ENCODE measurements around the gene LDB2.

LDB2 gene

GRCh38 chr4:16750216-16750615 lies 148.2 kb downstream of the LDB2 start:
- no peak for DNase-seq

- no peak for DNase-seq
These were observed 152.6 kb downstream of the LDB2 start for GRCh38 chr4:16745887-16746286.

GRCh38 chr4:16745009-16745635 lies 153.3 kb downstream of the LDB2 start:
- DNase-seq: no peak

- no peak for DNase-seq
These were observed 157.2 kb downstream of the LDB2 start for GRCh38 chr4:16741287-16741686.

DNA sequence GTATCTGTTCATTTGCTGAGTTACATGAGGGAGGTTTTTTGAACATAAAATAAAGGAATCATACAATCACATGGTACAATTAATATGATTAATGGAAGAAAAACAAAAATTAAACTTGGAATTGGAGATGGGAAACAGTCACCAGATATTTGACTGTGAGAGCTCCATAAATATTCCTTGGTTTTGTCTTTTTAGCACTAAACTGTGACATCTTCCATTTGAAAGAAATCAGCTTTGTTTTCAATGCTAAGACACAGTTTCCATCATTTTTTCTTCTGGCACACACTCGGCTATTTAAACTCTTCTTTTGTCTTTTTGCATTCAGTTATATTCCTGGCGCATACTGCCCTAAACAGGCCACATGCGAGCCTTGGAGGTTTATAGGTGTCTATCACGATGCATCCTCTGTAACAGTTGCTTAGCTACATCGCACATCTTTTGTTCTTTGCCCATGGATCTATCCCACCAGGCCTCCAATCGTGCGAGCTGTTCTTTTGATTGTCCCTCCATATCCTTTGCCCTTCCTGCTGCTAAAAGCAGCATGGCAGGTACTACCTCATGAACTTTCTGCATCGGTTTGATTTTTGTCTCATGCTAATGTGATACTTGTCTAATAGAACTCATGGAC lies 158.3 kb downstream of the LDB2 start:
- no peak for DNase-seq

DNA sequence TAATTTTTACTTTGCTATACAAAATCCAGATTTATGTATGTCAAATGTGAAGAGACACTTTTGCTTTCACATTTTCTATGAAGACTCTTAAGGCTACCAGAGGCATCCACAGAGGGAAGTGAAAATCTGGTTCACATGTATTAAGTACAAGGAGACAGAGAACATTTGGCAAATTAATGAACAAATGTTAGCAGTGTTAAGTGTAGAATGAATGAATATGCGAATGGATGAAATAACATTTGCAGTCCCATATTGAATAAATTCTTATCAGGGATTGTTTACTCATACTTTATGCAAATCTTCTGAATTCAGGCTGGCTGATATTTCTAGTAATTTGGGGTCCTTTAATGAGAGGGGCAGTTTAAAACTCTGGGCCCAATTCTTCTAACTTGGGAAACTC lies 159.9 kb downstream of the LDB2 start:
- no peak for DNase-seq

DNA sequence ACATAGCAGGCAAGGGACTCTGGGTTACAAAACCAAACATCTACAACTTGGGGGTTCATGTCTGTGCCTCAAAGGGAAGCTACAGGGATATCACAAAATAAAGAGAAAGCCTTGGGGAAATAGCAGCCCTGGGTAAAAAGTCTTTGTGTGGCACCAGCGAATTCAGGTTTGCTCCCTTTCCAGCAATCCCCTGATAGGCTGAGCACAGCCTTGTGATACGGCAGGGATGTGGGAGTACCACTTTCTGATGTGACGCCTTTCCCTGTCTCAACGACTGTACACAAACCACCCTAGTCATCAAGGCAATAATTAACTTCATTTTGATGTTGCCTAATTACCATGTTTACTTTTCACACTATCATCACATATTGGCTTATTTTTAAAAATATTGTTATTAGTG lies 164.9 kb downstream of the LDB2 start:
- DNase-seq: no peak

- DNase-seq: no peak
These were observed 165.7 kb downstream of the LDB2 start for GRCh38 chr4:16732741-16733140.

GRCh38 chr4:16731776-16732380 lies 166.6 kb downstream of the LDB2 start:
- no peak for DNase-seq

DNA sequence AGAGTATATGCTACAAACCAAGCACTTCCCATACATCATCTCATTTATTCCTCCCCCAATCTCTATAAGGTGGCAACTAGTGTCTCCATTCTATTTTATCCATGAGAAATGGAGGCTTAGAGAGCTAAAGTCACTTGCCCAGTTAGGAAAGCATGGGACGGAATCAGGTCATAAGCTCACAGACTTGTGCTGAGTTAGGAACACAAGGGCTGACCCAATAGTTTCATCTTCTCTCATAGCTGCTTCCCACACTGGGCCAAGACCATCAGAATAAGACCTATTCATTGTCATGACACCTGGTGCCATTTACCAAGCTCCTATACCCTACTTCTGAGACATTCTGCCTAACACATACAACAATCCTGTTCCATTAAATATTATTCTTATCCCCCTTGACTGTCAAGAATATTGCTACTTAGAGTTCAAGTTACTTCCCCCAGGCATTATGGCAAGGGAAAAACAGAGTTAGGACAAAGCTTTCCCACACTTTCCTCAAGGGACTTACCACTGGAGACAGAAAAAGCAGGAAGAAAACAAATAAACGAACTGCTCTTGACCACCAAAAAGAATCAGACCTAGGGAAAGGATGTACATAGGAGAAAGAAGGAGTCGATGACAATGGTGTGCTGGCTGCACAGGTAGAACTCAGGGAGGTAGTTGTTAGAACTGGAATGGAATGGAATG lies 167.8 kb downstream of the LDB2 start:
- no peak for DNase-seq

DNA sequence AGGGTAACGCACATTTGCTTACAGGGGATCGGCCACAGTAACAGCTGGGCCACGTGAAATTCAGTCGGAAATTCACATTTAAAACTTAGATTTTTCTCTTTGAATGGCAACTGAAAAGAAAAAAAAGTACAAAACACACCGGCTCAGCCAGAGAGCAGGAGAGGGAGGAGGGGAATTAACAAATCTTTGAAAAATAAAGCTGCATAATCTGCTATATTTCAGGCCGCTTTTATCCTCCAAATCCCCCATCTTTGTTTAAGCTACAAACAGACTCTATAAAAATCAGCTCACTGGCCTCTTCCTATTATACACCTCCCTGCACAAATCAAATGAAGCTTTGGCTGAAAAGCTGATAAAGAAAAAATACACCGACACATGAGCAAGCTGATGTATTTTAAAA lies 169.1 kb downstream of the LDB2 start:
- no peak for DNase-seq

DNA sequence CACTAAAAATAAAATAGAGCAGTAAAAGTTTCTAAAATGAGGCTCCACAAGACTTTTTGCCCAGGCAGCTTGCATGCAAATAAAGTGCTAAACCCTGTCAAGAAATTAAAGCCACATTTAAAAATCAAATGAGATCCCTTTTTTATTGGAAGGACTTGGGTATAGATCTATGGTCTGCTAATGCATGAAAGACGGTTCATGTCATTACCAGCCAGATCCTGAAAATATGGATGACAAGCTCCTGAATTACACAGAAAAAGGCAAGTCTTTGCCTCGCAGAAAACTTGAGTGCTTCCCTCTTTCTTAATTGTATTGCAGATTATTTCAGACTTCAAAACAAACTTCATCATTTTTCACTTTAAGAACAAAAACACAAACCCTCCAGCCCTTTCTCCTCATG lies 169.6 kb downstream of the LDB2 start:
- DNase-seq: no peak

DNA sequence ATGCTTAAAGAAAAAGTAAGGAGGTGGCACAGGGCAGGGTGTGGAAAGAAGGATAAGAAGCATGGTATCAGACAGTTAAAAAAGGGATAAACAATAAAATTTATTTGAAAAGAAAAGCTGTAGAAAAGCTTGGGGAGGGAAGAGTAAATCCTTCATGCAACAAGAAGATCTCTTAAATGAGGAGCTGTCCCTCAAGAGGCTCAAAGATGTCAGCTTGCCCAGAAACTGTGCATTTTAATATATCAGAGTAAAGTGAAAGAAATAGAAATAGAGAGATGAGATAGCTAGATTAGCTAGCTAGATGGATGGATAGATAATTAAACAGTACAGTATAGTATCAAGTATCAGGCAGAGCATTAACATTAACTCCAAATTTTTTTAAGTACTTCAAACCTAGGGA lies 170.3 kb downstream of the LDB2 start:
- no peak for DNase-seq

DNA sequence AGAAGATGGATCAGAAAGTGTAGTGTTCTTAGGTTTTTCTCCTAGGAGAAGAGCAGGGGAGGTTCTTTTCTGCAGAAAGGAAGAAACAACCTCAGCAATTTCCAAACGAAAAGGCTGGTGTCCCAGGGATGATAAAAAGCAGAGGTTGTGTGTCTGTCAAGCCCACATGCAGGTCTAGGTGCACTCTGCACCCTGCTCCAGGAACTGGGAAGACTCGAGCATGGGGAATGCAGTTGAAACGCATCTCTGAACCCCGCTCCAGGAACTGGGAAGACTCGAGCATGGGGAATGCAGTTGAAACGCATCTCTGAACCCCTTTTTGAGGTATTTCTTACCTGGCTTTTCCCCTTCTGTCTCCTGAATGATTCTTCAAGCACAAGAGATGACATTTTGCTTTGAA lies 171.2 kb downstream of the LDB2 start:
- DNase-seq: no peak

DNA sequence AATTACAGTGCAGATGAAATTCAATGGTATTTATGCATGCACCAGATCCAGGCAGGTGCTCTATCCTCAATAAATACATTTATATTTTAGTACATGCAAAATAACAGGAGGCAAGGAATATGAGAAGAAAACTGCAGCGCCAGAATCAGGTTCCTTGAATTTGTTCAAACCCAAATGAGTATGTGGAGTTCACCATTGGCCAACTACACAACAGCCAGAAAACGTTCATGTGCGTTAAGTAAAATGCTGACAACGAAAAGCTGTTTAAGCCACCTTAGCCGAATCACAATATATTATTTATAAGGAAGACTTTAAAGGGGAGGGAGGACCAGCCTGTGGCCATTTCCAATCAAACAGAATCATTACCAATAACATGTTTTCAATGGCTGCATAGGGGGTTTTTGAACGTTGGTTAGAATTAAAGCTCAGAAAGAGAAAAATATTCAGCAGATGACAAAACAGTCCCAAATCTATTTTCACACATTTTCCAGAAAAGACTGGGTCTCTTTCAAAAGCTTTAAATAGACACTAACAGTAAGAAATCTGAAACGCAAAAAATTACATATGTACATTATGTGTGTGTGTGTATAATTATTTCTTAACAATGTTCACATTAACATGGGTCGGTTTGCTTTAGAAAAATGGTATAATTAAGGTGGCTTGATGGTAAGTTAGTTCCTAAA lies 171.9 kb downstream of the LDB2 start:
- no peak for DNase-seq

DNA sequence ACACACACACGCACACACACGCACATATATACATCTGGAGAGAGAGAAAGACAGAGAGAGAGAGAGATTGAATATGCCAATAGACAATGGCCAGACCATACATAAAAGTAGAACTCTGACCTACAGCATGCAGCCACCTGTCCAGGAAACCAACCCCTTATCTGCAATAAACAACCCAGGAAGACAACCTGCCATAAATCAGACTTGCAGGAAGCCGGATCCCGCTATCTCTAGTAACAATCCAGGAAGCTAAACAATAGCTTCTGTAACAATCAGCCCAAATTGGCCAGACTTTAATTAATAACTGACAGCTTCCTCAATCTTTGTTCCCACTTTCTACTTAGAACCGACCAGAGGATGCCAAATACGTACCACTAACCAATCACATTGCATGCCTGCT lies 173.2 kb downstream of the LDB2 start:
- DNase-seq: no peak

GRCh38 chr4:16722416-16722815 lies 176.0 kb downstream of the LDB2 start:
- DNase-seq: no peak

DNA sequence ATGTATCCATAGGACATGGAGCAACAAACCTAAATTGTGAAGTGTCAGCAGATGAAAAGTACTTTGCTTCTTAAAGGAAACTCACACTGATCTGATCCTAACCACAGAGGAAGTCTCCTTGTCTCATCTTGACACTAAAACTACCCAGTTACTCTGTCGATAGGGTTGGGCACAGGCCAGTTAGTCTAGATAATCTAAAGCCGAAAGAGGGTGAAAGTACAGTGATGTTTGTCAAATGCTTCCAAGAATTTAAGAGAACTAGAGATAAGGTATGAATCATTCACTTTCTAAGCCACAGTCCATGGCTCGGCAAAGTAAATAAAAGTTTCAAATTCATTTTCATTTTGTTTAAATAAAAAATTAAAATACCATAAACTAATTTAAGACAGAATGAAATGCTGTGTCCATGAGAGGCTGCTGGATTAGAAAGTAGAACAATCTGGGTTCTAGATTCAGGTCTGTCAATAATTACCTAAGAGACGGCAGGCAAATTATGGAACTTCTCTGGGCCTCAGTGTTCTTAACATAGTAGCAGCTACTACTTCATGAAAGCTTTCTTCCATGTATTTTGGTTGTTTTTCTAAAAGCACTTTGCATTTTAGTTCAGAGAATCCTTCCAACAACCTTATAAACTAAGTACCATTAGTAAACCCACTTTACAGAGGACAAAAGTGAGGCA lies 176.7 kb downstream of the LDB2 start:
- no peak for DNase-seq

DNA sequence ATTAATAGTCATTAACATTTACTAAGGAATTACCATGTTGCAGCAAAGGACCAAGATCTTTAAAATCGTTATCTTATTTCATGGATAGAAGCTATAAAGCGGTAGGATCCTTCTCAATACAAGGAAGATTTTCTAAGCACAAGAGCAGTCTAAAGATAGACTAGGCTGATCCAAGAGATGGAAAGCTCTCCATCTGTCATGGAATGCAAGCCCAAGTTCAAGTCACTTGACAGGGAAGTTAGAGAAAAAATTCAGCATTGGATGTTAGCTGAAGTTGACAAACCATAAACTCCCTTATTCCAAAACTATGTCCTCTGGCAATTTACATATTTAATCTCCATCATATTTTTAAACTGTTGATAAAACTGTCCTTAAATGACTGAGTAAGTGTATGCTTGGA lies 177.7 kb downstream of the LDB2 start:
- DNase-seq: no peak

GRCh38 chr4:16717266-16717970 lies 181.0 kb downstream of the LDB2 start:
- no peak for DNase-seq

DNA sequence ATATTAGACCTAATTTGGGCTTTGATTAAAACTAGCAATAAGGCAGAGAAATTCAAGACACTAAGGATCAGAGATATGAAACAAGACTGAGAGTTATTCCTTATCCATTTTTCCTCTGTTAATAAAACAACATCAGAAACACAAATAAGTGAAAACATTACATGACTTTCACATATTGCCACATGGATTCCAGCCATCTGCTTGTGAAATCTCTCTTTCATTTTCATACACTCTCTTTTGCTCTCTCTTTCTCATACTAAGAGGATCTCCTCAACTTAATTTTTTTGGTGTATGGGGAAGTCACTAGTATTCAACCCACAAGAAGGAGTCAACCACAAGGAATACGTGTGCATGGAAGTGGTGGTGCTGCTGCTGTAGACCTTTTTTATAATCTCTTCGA lies 183.0 kb downstream of the LDB2 start:
- DNase-seq: no peak

DNA sequence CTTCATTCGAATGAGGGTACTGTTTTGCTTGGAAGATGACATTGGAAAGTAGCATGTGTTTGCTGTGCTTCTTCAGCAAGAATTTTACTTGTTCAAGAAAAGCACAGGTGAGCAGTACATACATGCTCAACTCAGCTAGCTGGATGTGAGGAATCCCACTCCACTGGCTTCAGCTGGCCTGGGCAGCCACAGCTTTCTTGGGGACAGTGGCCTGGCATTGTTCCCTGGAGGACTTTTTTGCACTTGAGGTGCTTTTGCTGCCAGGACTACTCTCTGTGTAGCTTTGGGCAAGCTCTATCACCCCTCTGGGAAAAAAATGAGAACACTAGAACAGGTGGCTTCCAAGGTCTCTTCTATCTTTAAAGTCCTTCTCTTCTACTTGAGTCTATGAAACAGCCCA lies 184.3 kb downstream of the LDB2 start:
- DNase-seq: no peak

Data from activated naive CD4-positive, alpha-beta T cell treated with anti-CD3 and anti-CD28 coated beads, Interleukin-2, amount 50 U/mL, for 16 hours (primary cell).